ENCODE measurements around the gene TLE6. TPM values are rescaled to one million over a fixed set of nuclear protein-coding genes. Genes with fewer than 3 reads are reported as not detected.
"Not testable (repeated sequence)": the region's sequence is repeated elsewhere in the genome, so short reads cannot be mapped to it uniquely, and the experiment has no call there.

TLE6 gene
- total RNA-seq, 1 donor from 2014 or later, result 0.93 TPM

- ChIA-PET CTCF (interaction anchor here (0.7 to 2.9 kb wide), 4 partner anchors 10 to 152 kb away, joined by 3 to 18 read pairs (median 4); no protein-coding TSS in a partner anchor), POLR2A (no interaction called here)
- intact Hi-C loops (cut with micrococcal nuclease), result loop anchor here (5.0 to 10.0 kb wide), 2 partner anchors 109 to 552 kb away; partner anchors contain the start of genes DOHH, FZR1 and TLE5
- DNase-seq (no peak), ATAC-seq (ENCODE audit: low read depth) (no peak)
- H3K36me3 Mint-ChIP-seq (ENCODE audit: low read depth), result peaks cover 8% of the 10 kb centered on the region
- H3K27ac Mint-ChIP-seq, result no peak overlapping the region
- no peaks in the 10 kb centered on the region for H3K9me3 Mint-ChIP-seq
- peaks cover 19% of the 10 kb centered on the region for H3K4me1 Mint-ChIP-seq
- H3K4me3 Mint-ChIP-seq, result no peak overlapping the region
- no peak for TF ChIP-seq CTCF (IDR thresholded peaks at IDR 0.05)
- no peaks in the 10 kb centered on the region for H3K27me3 Mint-ChIP-seq
These were observed 24.3 kb upstream of the TLE6 start for GRCh38 chr19:2952953-2953481.

- intact Hi-C loops (cut with micrococcal nuclease), result loop anchor here (10.0 kb wide), 1 partner anchor 548 kb away; the partner anchor contains the start of genes DOHH and FZR1
- no peak overlapping the region for H3K4me3 Mint-ChIP-seq
- no peak for TF ChIP-seq CTCF (IDR thresholded peaks at IDR 0.05)
- CTCF ChIA-PET, result interaction anchor here (0.7 to 2.3 kb wide), 3 partner anchors 12 to 168 kb away, joined by 3 to 8 read pairs (median 3); no protein-coding TSS in a partner anchor
- DNase-seq (no peak), ATAC-seq (ENCODE audit: low read depth) (no peak)
- no peaks in the 10 kb centered on the region for H3K27me3 Mint-ChIP-seq
- H3K36me3 Mint-ChIP-seq (ENCODE audit: low read depth), result no peaks in the 10 kb centered on the region
- H3K4me1 Mint-ChIP-seq, result peaks cover 5% of the 10 kb centered on the region
- POLR2A ChIA-PET, result interaction anchor here (0.7 kb wide), 1 partner anchor 135 kb away, joined by 9 read pairs; no protein-coding TSS in a partner anchor
- H3K9me3 Mint-ChIP-seq, result no peaks in the 10 kb centered on the region
- H3K27ac Mint-ChIP-seq, result no peak overlapping the region
These were observed 20.2 kb upstream of the TLE6 start for GRCh38 chr19:2957160-2957559.

GRCh38 chr19:2960120-2960519 is 17.2 kb upstream of the TLE6 start:
- no peak overlapping the region for H3K27ac Mint-ChIP-seq

GRCh38 chr19:2962018-2962670 is 15.2 kb upstream of the TLE6 start:
- Mint-ChIP-seq H3K9me3 (no peaks in the 10 kb centered on the region), H3K27me3 (no peaks in the 10 kb centered on the region), H3K4me3 (peak overlapping the region; percentile 46), H3K36me3 (ENCODE audit: low read depth) (no peaks in the 10 kb centered on the region), H3K27ac (no peak overlapping the region), H3K4me1 (peaks cover 18% of the 10 kb centered on the region)
- intact Hi-C loops (cut with micrococcal nuclease), result loop anchor here (1.0 to 2.0 kb wide), 7 partner anchors 99 to 288 kb away; no protein-coding TSS in a partner anchor
- ChIA-PET CTCF (interaction anchor here (1.0 to 3.7 kb wide), 12 partner anchors 11 to 248 kb away, joined by 3 to 32 read pairs (median 7); no protein-coding TSS in a partner anchor), POLR2A (interaction anchor here (0.6 to 1.5 kb wide), 6 partner anchors 10 to 194 kb away, joined by 3 to 12 read pairs (median 4); no protein-coding TSS in a partner anchor)
- ATAC-seq (ENCODE audit: low read depth) (peak; percentile 84), DNase-seq (no peak)
- TF ChIP-seq CTCF (IDR thresholded peaks at IDR 0.05), result peak; percentile 20

More at GRCh38 chr19:2960120-2960519, 17.2 kb upstream of the TLE6 start:
- no peak for ATAC-seq (ENCODE audit: low read depth)
- ChIA-PET CTCF (no interaction called here), POLR2A (interaction anchor here (0.6 to 1.1 kb wide), 4 partner anchors 10 to 469 kb away, joined by 3 to 10 read pairs (median 7); no protein-coding TSS in a partner anchor)
- intact Hi-C loops (cut with micrococcal nuclease), result no loop called here
- Mint-ChIP-seq H3K27me3 (no peaks in the 10 kb centered on the region), H3K9me3 (no peaks in the 10 kb centered on the region), H3K4me3 (no peak overlapping the region), H3K4me1 (peaks cover 7% of the 10 kb centered on the region), H3K36me3 (ENCODE audit: low read depth) (no peaks in the 10 kb centered on the region)
- DNase-seq, result no peak
- no peak for TF ChIP-seq CTCF (IDR thresholded peaks at IDR 0.05)

- Mint-ChIP-seq H3K4me1 (peaks cover 28% of the 10 kb centered on the region), H3K4me3 (no peak overlapping the region), H3K27me3 (no peaks in the 10 kb centered on the region), H3K36me3 (ENCODE audit: low read depth) (no peaks in the 10 kb centered on the region), H3K27ac (no peak overlapping the region), H3K9me3 (no peaks in the 10 kb centered on the region)
- POLR2A ChIA-PET, result interaction anchor here (0.7 to 1.5 kb wide), 2 partner anchors 141 to 792 kb away, joined by 4 read pairs; no protein-coding TSS in a partner anchor
- CTCF ChIA-PET, result interaction anchor here (0.7 to 3.7 kb wide), 12 partner anchors 11 to 341 kb away, joined by 3 to 32 read pairs (median 5); no protein-coding TSS in a partner anchor
- TF ChIP-seq CTCF (IDR thresholded peaks at IDR 0.05), result no peak
- ATAC-seq (ENCODE audit: low read depth) (no peak), DNase-seq (no peak)
- intact Hi-C loops (cut with micrococcal nuclease), result loop anchor here (2.0 kb wide), 1 partner anchor 98 kb away; no protein-coding TSS in a partner anchor
These were observed 14.2 kb upstream of the TLE6 start for GRCh38 chr19:2963122-2963521.

GRCh38 chr19:2963631-2964030 is 13.7 kb upstream of the TLE6 start:
- not testable (repeated sequence) for H3K4me3 Mint-ChIP-seq; H3K9me3 Mint-ChIP-seq; H3K27me3 Mint-ChIP-seq; H3K27ac Mint-ChIP-seq; ATAC-seq (ENCODE audit: low read depth); H3K36me3 Mint-ChIP-seq (ENCODE audit: low read depth); DNase-seq
- POLR2A ChIA-PET, result interaction anchor here (1.5 kb wide), 1 partner anchor 140 kb away, joined by 4 read pairs; no protein-coding TSS in a partner anchor
- intact Hi-C loops (cut with micrococcal nuclease), result loop anchor here (2.0 kb wide), 1 partner anchor 97 kb away; no protein-coding TSS in a partner anchor
- peaks cover 33% of the 10 kb centered on the region for H3K4me1 Mint-ChIP-seq
- CTCF ChIA-PET, result interaction anchor here (1.1 to 3.7 kb wide), 7 partner anchors 12 to 340 kb away, joined by 3 to 32 read pairs (median 10); no protein-coding TSS in a partner anchor
